NCI-H1436 treated with DMSO at 0.1 percent for 48 hours (cell line): Measurements from ENCODE around the gene ZNF471.

Experiments used
- DNase-seq: peaks from one replicate; lab custom pipeline; 2025; lab: John Stamatoyannopoulos, UW

The ZNF471 gene

GRCh38 chr19:56573914-56574313 is 66.3 kb downstream of the ZNF471 start:
- no peak for DNase-seq

GRCh38 chr19:56577719-56578602 is 70.3 kb downstream of the ZNF471 start:
- no peak for DNase-seq
